Activated naive CD4-positive, alpha-beta T cell (primary cell): ENCODE data around the gene MACROD1.
"Not testable (repeated sequence)": the region's sequence is repeated elsewhere in the genome, so short reads cannot be mapped to it uniquely, and the experiment has no call there.

Source experiments
- DNase-seq, 4 experiments: peaks; one replicate each; lab custom pipeline; 2025; lab: John Stamatoyannopoulos, UW

The MACROD1 gene

GRCh38 chr11:64185693-64186491 lies 20.0 kb upstream of the MACROD1 start, which contains the start of gene STIP1:
Gene STIP1 (plus strand): TSS chr11:64186171. CDS start chr11:64186262, 91 bp downstream.
- peak; percentile 99 to 100 (median 100) for DNase-seq

DNA sequence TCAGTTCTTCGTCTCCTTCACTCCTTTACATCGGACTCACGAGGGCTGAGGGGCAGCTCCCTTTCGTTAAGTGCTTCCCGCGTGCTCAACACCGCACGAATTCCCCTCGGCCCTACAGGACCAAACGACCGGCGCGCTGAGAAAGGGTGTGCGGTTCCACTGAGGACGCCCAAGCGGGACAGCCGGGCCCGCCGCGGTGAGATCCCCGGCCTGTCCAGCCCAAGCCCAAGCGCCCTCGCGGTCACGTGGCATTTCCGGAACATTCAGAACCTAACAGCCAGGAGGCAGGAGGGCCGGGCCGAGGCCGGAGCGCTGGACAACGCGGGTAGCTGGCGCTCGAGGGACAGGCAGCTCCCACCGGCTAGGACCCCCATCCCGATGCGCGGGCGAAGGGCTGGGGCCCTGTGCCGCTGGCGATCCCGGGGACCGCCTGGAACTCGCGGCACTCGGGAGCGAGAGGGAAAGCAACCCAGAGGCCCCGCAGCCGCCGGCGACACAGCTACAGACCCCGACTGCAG lies 19.3 kb upstream of the MACROD1 start:
- peak in 1 of 4 experiments; percentile 53 for DNase-seq

GRCh38 chr11:64183890-64184289 lies 18.0 kb upstream of the MACROD1 start:
- no peak for DNase-seq

DNA sequence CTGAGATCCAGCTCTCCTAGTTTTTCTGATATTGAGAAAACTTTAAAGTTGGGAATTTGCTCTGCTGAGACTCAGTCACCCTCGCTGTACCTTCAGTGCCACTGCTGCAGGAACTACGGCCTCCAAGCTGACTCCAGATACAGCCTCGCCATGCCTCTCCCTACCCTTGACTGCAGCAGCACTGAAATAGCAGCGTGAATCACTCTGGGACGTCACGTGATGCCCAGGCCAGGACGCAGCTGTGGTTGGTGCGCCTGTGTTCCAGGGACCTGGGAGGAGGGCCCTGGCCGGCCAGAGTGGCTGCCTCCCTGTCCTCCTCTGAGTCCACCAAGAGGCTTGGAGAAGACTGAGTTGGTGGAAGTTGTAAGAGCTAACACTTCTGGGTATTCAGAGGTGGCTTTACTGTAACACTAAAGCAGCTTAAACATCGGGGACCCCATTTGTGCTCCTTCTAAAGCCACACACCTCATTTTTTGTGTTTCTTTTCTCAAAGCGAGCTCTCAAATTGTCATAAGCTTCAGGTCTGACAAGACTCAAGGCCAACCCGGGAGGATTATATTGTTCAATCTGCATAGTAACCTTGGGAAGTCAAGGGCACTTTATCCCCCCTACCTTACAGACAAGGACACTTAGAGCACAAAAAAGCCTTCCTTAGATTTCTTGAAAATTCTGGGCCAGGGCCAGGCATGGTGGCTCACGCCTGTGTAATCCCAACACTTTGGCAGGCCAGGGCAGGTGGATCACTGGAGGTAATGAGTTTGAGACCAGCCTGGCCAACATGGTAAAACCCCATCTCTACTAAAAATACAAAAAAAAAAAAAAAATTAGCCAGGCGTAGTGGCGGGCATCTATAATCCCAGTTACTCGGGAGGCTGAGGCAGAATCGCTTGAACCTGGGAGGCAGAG lies 15.8 kb upstream of the MACROD1 start:
- peak in 1 of 4 experiments; percentile 26 for DNase-seq

GRCh38 chr11:64180891-64181290 lies 15.0 kb upstream of the MACROD1 start:
- no peak for DNase-seq

GRCh38 chr11:64178951-64179639 lies 13.2 kb upstream of the MACROD1 start:
- no peak for DNase-seq

- no peak for DNase-seq
Observed at GRCh38 chr11:64178203-64178602, 12.3 kb upstream of the MACROD1 start.

DNA sequence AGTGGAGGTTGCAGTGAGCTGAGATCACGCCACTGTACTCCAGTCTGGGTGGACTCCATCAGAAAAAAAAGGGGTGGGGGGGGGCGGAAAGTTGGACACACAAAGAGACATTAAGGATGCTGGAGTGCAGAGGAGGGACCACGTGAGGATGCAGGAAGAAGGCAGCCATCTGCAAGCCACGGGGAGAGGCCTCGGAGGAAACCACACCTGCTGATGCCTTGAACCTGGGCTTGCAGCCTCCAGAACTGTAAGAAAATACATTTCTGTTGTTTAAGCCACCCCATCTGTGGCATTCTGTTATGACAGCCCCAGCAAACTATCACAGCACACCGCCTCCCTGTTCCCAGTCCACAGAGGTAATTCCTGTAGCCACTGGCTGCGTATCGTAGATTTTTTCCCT lies 10.8 kb upstream of the MACROD1 start:
- DNase-seq, result no peak

DNA sequence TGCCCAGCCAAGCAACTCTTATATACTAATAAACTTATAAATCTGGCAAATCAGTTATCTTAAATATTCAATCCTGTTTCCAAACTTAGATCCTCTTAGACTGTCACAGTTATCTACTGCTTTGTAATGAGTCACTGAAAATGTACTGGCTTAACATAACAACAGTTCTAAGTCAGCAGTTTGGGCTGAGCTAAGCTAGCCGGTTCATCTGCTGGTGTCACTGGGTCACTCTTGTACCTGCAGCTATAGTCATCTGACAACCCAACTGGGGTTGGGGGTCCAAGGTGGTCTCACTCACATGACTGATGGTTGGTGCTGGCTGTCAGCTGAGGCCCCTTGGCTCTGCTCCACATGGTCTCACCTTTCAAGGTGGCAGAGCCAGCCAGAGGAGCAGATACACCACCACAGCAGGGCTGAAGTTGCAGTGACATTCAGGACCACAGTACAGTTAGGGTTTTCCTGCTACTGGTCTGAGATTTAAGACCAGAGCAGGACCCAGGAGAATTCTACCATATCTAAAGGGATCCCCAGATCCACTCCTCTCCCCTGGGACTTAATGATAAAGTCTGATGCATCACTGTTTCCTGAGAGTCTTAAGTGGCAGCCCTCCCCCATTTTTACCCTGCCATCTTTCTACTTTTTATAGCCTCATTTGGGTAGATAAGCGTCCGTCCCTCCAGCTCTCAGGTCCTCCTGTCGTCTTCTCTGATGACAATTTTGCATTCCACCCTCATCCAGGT lies 7.9 kb upstream of the MACROD1 start:
- DNase-seq, result no peak

- DNase-seq, result no peak
Observed at GRCh38 chr11:64170419-64170818, 4.5 kb upstream of the MACROD1 start.

GRCh38 chr11:64165481-64165841 lies 452 bp downstream of the MACROD1 start:
- no peak for DNase-seq

DNA sequence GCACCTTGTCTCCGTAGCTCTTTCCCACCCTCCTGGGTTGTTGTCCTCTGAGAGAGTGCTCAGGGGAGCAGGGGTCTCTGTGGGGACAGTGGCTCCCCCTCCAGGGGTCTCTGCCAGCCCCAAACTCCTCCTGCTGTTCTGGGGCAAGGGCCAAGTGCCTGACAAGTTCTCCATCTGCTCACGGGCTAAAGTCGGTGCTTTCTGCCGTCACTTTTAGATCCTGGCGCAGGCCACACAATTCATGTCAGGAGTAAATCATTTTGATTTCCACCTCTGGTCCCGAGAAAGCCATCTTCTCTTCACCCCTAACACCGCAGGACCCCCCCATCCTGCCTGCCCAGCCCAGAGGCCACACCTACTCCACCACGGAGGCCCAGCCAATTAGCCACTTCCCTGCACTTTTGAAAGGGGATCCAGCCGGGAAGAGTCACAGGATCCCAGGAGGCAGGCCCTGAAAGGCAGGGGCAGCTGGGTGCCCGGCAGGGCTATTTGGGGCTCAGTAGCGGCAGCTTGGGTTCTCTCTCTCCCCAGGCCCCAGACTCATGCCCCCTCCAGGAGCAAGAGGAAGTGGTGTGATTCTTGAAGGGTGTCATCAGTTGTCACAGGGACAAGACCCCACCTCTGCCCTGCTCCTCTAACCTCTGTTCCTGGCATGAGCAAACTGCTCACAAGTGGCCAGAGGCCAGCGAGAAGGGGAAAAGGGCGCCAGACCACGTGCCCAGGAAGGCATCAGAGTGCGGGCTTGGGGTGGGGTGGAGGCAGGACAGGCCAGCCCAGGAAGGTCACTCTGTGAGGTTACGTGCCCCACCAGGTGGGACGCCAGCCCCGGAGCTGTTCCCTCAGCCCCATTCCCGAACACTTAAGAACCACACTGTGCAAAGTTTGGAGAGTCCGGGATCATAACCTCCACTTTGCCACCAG lies 1.3 kb downstream of the MACROD1 start:
- DNase-seq, result no peak

DNA sequence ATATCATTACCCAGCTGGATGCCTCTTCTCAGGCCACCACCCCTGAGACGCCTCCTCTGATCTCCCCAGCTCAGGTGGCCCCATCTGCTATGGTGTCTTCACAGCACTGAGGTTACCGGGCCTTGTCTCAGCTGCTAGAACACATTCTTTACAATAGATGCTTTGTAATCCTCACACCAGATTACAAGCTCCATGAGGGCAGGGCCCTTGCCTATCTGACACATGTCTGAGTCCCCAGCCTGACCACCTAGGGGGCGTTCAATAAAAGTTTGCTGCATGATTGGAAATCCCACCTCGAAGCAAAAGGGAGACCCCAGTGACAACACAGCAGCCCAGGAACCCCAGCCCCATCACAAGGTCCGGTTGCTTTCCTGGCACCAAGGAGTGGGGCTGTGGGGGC lies 2.0 kb downstream of the MACROD1 start:
- no peak for DNase-seq

DNA sequence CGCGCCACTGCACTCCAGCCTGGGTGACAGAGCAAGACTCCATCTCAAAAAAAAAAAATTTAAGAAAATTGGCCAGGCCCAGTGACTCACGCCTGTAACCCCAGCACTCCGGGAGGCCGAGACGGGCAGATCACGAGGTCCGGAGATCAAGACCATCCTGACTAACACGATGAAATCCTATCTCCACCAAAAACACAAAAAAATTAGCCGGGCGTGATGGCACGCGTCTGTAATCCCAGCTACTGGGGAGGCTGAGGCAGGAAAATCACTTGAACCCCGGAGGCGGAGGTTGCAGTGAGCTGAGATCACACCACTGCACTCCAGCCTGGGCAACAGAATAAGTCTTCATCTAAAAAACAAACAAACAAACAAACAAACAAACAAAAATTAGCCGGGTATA lies 3.1 kb downstream of the MACROD1 start:
- DNase-seq, result not testable (repeated sequence)

DNA sequence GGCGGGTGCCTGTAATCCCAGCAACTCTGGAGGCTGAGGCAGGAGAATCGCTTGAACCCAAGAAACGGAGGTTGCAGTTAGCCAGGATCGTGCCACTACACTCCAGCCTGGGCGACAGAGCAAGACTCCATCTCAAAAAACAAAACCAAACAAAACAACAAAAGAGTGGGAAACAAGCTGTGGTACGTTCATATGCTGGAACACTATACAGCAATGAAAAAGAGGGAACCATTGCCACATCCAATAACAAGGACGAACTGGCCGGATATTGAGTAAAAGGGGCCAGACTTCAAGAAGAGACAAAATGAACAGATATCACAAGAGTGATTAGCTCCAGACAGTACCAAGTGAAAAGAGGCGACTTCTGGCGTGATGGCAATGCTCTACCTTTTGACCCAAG lies 4.9 kb downstream of the MACROD1 start:
- DNase-seq, result no peak

DNA sequence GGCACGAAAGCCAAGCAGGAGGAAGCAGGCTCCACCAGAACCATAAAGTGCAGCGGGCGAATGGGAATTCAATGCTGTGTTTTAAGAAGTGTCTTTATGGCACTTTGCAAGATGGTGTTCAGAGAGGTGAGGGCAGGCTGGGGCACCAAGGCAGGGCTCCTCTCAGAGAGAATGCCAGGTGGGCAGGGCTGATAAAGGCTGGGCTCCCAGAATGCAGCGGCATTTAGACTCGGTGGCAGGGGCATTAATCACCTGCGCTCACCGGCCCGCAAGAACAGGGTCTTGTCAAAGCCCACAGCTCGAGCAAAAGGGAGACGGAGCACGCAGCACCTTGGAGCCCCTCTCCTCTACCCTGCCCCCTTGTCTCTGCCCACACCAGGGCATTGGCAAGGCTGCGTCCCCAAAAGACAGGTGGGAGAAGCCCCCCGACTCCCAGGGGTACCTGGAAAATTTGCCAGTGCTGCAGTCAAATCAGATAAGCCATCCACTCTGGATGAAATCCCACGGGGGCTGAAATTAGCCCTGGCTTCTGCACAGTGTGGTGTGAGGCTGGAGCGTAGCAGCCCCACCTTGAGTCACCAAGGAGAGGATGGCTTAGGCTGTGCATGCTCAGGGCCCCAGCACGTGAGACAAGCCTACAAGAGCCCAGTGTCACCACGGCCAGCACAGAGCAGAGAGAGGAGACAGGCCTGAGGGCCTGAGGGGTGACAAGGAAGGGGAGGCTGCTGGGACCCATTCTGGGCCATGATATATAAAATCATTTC lies 8.1 kb downstream of the MACROD1 start:
- no peak for DNase-seq

DNA sequence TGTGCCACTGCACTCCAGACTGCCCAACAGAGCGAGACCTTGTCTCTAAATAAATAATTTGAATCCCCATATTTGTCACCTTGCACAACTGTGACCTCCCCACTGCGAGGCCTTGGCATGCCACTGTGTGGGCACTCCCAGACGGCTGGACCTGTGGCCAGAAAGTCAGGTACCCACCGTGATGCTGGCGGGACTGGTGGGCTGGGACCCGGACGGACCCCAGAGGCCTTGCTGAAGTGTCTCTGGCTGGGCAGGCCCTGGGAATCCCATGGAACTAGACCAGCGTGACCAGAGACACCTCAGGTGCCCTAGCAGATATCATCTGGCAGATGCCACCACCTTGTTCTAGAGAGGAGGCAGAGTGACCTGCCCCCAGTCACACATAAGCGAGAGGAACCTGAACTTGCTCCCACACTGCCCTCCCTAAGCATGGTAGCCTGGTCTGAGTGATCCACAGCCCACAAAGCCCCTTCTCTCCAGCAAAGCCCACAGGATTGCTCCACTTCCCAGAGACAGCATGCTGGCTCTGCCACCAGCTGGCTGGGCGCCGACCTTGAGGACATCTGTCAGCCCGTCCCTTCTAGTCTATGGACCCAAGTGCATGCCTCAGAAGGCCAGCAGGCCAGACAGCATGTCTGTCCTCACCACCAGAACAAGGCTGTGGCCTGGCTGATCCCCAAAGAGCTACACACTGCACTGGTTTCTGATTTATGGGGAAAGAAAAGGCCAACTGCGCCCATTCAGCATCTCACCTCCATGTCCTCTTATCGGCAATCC lies 9.5 kb downstream of the MACROD1 start:
- no peak for DNase-seq

DNA sequence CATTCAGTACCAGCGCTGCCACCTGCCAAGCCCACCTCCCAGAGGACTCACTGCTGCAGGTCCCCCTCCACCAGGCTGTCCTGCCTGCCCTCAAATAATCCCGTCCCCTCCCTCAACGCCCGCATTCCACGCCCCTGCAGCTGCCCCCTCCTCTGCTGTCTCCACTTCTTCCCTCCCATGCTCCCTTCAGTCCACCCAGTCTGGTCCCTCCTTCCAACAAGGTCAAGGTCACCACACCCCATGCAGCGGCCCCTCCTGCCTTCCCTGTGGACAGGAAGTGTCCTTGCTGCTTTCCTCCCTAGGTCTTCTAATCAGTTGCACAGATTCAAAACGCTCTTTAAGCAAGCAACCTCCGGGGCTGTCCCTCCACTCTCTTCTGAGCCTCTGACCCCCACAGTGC lies 12.1 kb downstream of the MACROD1 start:
- DNase-seq, result no peak
